ENCODE data around the gene PLCB1.
A peak's percentile ranks its signal among the peaks of the same experiment; 100 is the strongest.

Gene PLCB1

DNA sequence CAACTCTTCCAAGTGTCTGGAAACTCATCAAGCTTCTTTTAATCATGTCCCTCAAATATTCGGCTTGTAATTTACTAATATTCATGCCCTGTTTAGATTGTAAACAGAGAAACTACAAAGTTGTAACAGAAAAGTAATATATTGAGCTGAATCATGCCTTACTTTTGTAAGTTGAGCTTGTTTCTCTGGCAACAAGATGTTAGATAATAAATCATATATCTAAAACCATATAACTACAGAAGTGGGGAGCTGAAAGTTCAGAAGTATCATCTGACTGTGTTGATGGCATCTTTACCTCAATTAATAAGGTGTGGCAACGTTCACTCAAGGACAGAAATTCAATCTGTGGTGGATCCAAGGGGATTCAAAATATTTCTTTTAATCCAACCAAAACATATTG is 263.9 kb downstream of the PLCB1 start:
- no peak for DNase-seq (ENCODE audit: low spot score)
- FAIRE-seq: no peak

DNA sequence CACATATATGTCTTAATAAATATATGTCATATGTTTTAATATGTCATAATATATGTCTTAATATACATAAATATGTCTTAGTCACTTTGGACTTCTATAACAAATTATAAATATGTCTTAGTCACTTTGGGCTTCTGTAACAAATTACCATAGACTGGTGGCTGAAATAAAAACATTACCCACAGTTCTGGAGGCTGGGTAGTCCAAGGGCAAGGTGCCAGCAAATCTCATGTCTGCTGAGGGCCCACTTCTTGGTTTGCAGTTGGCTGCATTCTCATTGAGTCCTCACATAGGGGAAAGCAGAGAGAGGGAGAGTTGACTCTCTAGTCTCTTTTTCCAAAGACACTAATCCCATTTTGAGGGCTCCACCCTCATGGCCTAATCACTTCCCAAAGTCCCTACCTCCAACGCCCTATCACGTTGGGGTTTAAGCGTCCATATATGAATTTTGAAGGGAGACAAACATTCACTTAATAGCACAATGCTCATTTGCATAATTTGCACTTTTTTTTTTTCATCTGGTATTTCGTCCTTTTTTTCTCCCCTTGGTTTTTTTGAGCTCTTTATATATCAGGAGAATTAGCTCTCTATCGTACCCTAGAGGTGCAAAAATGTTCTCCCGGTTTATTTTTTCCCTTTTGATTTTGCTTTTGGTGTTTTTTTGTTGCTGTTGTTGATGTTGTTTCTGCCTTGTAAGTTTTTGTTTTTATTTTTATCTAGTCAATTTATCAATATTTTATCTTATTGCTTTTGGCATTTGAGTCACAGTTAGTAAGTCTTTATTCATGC is 266.4 kb downstream of the PLCB1 start:
- FAIRE-seq (no peak), DNase-seq (ENCODE audit: low spot score) (no peak)

- no peak for FAIRE-seq
- DNase-seq (ENCODE audit: low spot score): no peak
Observed at GRCh38 chr20:8399947-8400346, 267.9 kb downstream of the PLCB1 start.

DNA sequence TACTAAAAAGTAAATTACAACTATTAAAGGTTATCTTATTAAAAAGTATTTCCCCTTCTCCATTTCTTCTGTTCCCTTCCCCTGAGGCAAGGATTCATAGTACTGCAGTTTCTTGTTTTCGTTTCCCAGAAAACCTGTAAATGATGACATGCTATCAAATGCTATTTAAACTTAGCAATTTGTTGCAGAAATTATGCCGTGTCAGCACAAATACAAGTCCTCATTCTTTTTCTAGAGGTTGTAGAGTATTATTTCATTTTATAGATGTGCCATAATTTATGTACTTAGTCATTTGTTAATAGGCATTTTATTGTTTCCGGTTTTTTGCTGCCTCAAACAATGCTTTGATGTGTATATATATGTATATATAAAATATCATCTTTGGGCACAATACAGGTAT is 268.4 kb downstream of the PLCB1 start:
- DNase-seq (ENCODE audit: low spot score): no peak
- no peak for FAIRE-seq

GRCh38 chr20:8401556-8401955 is 269.5 kb downstream of the PLCB1 start:
- no peak for FAIRE-seq
- no peak for DNase-seq (ENCODE audit: low spot score)

DNA sequence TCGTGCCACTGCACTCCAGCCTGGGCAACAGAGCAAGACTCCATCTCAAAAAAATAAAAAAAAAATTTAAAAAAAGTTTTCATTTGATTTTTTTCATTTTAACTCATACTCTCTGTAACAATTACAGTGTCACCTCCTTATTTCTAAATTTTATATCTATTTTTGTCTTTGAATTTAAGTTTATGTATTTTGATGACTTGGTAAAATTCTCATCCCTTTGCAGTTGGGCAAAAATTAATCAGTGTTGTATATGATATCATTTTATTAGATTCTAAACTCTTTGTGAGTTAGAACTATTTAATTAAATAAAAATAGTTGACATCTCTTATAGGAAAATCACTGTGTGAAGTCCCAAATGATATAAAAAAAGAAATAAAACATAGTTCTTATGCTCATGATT is 270.7 kb downstream of the PLCB1 start:
- FAIRE-seq: no peak

GRCh38 chr20:8404912-8405635 is 273.0 kb downstream of the PLCB1 start:
- no peak for DNase-seq (ENCODE audit: low spot score)
- no peak for FAIRE-seq

More for the DNA sequence above, 270.7 kb downstream of the PLCB1 start:
- DNase-seq (ENCODE audit: low spot score): no peak

DNA sequence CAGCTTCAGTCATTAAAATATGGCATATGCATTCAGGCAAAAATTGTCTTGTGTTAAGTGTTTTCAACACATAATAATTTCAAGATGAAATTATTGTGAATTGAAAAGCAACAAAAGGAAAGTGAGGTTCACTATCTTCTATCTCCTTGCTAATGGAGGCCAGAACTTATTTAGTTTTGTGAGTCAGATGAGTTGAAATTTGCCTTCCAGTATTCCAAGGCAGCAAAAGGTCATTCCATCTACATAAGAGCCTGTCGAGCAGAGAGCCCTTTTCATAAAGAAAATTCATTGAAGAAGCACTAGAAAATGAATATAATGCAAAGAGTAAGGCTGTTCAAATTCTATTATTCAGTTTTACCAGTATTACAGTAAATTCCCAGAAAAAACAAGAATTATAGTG is 274.3 kb downstream of the PLCB1 start:
- FAIRE-seq (no peak), DNase-seq (ENCODE audit: low spot score) (no peak)

GRCh38 chr20:8408587-8409307 is 276.7 kb downstream of the PLCB1 start:
- DNase-seq (ENCODE audit: low spot score): no peak
- FAIRE-seq: no peak

DNA sequence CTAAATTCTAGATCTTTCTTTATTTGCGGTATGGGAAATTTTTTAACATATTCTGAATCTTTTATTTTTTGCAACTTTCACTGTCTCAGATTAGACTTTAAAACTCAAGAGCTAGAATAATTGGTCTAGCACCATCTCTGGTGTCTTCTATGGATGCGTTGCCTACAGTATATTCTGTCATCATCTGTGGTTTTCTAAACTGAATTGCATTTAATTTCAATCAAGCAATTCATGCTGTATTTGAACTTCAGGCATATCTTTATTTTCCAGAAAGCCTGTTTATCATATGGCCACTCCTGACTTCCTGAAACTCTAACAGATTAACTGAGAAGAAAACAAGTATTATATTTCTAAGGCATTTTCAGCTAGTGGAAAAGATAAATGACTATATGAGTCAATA is 281.6 kb downstream of the PLCB1 start:
- no peak for DNase-seq (ENCODE audit: low spot score)
- FAIRE-seq: no peak

GRCh38 chr20:8414586-8415274 is 282.7 kb downstream of the PLCB1 start:
- DNase-seq (ENCODE audit: low spot score) (no peak), FAIRE-seq (no peak)

DNA sequence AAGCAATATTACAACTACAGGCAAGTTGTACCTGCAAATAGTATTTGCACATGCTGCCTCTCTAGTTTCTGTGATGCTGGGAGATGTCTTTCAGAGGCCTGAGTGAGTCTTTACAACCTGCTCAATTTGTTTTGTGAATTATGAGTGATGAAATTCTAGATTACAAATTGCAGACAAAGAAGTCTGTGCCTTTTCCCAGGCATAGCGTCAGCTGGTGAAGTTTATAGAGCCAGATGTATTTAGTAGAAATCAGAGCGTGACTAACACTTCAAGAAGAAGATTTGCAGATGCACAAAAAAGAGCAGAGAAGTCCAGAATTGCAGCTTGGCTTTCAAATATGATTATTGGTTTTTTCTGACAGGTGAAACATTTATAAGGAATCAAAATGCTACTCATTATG is 289.9 kb downstream of the PLCB1 start:
- no peak for DNase-seq (ENCODE audit: low spot score)
- no peak for FAIRE-seq

DNA sequence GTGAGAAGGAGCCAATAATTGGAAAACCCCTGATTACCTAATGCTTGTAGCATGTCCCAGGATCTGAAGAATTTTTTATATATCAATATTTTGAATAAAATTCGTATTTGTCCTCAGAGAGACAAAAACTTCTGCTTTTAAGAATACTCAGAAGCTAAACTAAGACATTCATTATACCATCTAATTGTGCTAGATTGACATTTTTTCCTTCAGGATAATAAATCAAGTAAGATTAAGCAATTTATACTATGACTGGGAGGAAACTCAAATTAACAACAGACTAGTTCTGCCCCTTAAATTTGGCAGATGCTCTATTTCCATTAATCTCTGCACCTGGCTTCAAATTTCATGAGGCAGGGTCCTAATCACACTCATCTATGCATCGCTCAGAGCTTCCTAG is 291.4 kb downstream of the PLCB1 start:
- FAIRE-seq (no peak), DNase-seq (ENCODE audit: low spot score) (no peak)

- peak; percentile 22 for DNase-seq (ENCODE audit: low spot score)
- FAIRE-seq: no peak
Observed at GRCh38 chr20:8424010-8424409, 291.9 kb downstream of the PLCB1 start.

DNA sequence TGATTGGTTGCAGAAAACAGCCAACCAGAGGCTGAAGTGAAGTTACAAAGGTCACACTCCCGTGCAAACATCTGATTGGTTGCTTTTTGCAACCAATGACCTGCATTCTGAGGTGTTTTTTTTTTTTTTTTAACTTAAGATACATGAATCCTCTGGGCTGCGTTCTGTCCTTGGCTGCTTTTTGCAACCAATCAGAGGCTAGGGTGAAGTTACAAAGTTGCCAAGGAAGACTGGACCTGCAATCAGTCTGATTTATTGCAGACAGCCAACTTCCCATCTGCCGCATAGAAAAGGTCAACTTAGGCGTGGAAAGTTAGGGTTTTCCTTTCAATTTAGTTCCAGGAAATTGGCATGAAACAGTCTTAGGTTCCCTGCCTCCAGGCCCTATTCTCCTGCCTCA is 292.9 kb downstream of the PLCB1 start:
- FAIRE-seq (no peak), DNase-seq (ENCODE audit: low spot score) (no peak)

DNA sequence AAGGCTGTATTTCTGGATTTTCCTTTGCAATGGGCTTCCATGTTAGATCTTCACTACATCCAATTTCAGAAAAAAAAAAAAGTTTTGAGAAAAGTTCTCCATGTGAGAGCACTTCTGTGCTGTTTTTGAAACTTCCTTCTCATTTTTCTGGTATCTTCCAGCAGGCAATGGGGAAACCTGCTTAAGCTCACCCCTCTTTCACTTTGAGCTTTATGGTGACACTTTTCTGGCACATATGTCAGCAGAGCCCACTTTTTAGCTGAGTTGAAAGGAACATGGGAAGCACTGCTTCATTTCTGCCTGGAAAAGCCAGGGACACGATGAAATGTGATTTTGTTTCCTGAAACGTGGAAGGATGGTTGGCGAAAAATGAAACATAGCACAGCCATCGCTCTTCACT is 293.7 kb downstream of the PLCB1 start:
- FAIRE-seq (no peak), DNase-seq (ENCODE audit: low spot score) (no peak)

DNA sequence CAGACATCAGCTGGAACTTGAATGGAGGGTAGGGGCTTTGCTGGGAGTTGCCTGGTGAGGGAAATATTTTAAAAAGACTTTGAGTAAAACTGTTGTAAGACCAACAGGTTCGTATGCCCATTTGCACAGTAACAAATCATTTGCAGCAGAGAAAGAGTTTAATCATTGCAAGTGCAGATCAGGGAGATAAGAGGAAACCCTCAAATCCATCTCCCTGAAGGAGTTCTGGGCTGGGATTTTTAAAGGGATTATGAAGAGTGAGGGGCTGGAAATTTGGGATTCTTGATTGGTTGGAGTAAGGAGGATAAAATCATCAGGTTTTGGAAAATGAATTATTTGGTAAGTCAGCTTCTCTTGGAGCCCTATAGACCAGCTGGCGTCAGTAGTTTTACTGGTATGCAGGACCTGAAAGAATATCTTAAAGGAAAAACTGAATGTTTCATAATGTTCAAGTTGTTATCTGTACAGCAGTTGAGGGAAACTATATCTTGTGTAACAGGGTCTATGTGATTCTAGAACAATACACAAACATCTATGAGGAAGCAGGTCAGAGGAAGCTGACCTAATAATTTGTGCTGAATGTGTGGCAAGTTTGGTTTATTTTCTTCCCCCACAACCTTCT is 295.5 kb downstream of the PLCB1 start:
- DNase-seq (ENCODE audit: low spot score) (no peak), FAIRE-seq (no peak)

GRCh38 chr20:8428988-8429387 is 296.9 kb downstream of the PLCB1 start:
- no peak for DNase-seq (ENCODE audit: low spot score)
- FAIRE-seq: no peak

GRCh38 chr20:8431538-8432434 is 299.7 kb downstream of the PLCB1 start:
- no peak for DNase-seq (ENCODE audit: low spot score)
- no peak for FAIRE-seq

GRCh38 chr20:8432435-8433148 is 300.5 kb downstream of the PLCB1 start:
- FAIRE-seq: no peak
- DNase-seq (ENCODE audit: low spot score): no peak

All from urothelium cell line (cell line).